Right ventricle myocardium inferior (tissue), 1 donor: Measurements from ENCODE around the gene POLR2A. TPM values are rescaled to one million over a fixed set of nuclear protein-coding genes. Genes with fewer than 3 reads are reported as not detected.

Source experiments
- ATAC-seq: fragments of 200-7000 bp; cut with Tn5 transposase; one replicate; pipeline ENCODE4 v1.9.1; 2020; ENCODE audit warnings: mild to moderate bottlenecking, moderate library complexity
- DNase-seq: peaks from one replicate; pipeline ENCODE4 v3.0.0; 2021; ENCODE audit errors: missing footprints
- intact Hi-C: fragments of 100-400 bp; cut with DNase I; formaldehyde crosslinking; loops from one replicate; pipeline ENCODE4 v1.11.0; 2022
- total RNA-seq: library from RNA; stranded (reverse); fragmentation: NEBNext Ultra II Directional; extraction: Animal tissue kit (Norgen Biotek cat#: 25700); gene quantifications from one replicate; pipeline ENCODE4 v1.2.1, GENCODE V29; 2021
- donor health status: DM: no; HTN: yes; CAD: no; lungs with severe emphysema.

The POLR2A gene
- total RNA-seq, 1 donor from 2014 or later = 36.4 TPM

GRCh38 chr17:7528842-7529241, 44.7 kb downstream of the POLR2A start:
- ATAC-seq (no peak), DNase-seq (no peak)

GRCh38 chr17:7530023-7530900, 46.1 kb downstream of the POLR2A start:
- DNase-seq = no peak
- intact Hi-C loops = no loop called here
- no peak for ATAC-seq

More at GRCh38 chr17:7528842-7529241, 44.7 kb downstream of the POLR2A start:
- intact Hi-C loops = no loop called here

- intact Hi-C loops = no loop called here
- DNase-seq (no peak), ATAC-seq (no peak)
Measured at GRCh38 chr17:7538050-7538449, 53.9 kb downstream of the POLR2A start.

GRCh38 chr17:7538891-7539545, 54.9 kb downstream of the POLR2A start:
- DNase-seq (no peak), ATAC-seq (no peak)
- intact Hi-C loops = no loop called here

GRCh38 chr17:7541074-7541621, 57.0 kb downstream of the POLR2A start:
- DNase-seq (no peak), ATAC-seq (no peak)
- intact Hi-C loops = no loop called here

- DNase-seq (no peak), ATAC-seq (no peak)
Measured at GRCh38 chr17:7544911-7545310, 60.7 kb downstream of the POLR2A start.

GRCh38 chr17:7548585-7549400, 64.6 kb downstream of the POLR2A start, which contains the start of gene TNFSF12:
TNFSF12 (plus strand) TSS chr17:7549058; CDS start chr17:7549154, 96 bp downstream.
- DNase-seq = peak; percentile 89
- ATAC-seq = peak; percentile 84
- intact Hi-C loops = loop anchor here (1.0 to 5.0 kb wide), 2 partner anchors 10 to 61 kb away; partner anchors contain the start of gene TNFSF13

More at GRCh38 chr17:7544911-7545310, 60.7 kb downstream of the POLR2A start:
- intact Hi-C loops = loop anchor here (5.0 kb wide), 1 partner anchor 58 kb away; no protein-coding TSS in a partner anchor

Other genes with a start within 250 kb of the POLR2A start
- 20.0 TPM for gene DVL2, start 249.8 kb upstream of the POLR2A start, total RNA-seq
- gene PHF23, start 244.9 kb upstream of the POLR2A start, total RNA-seq = 23.3 TPM
- 444 TPM for gene GABARAP, start 241.9 kb upstream of the POLR2A start, total RNA-seq
- gene CTDNEP1, start 232.6 kb upstream of the POLR2A start, total RNA-seq = 114 TPM
- gene ELP5, start 232.2 kb upstream of the POLR2A start, total RNA-seq = 72.7 TPM
- gene CLDN7, start 221.9 kb upstream of the POLR2A start, total RNA-seq = 1.2 TPM
- 119 TPM for gene SLC2A4, start 202.6 kb upstream of the POLR2A start, total RNA-seq
- 0.81 TPM for gene YBX2, start 189.7 kb upstream of the POLR2A start, total RNA-seq
- gene EIF5A, start 176.7 kb upstream of the POLR2A start, total RNA-seq = 326 TPM
- gene GPS2, start 169.0 kb upstream of the POLR2A start, total RNA-seq = 70.3 TPM
- 30.8 TPM for gene NEURL4, start 155.0 kb upstream of the POLR2A start, total RNA-seq
- gene ACAP1, start 147.8 kb upstream of the POLR2A start, total RNA-seq = 14.0 TPM
- gene KCTD11, start 132.2 kb upstream of the POLR2A start, total RNA-seq = 4.7 TPM
- gene TMEM95, start 129.2 kb upstream of the POLR2A start, total RNA-seq = not detected
- gene TNK1, start 103.3 kb upstream of the POLR2A start, total RNA-seq = 2.6 TPM
- gene PLSCR3, start 89.8 kb upstream of the POLR2A start, total RNA-seq = 18.4 TPM
- 64.0 TPM for gene TMEM256, start 80.3 kb upstream of the POLR2A start, total RNA-seq
- gene NLGN2, start 76.5 kb upstream of the POLR2A start, total RNA-seq = 7.0 TPM
- not detected for gene SPEM1, start 64.0 kb upstream of the POLR2A start, total RNA-seq
- not detected for gene SPEM2, start 58.8 kb upstream of the POLR2A start, total RNA-seq
- gene SPEM3, start 55.5 kb upstream of the POLR2A start, total RNA-seq = not detected
- 2.7 TPM for gene TMEM102, start 48.9 kb upstream of the POLR2A start, total RNA-seq
- gene FGF11, start 44.9 kb upstream of the POLR2A start, total RNA-seq = 11.7 TPM
- gene CHRNB1, start 39.3 kb upstream of the POLR2A start, total RNA-seq = 11.8 TPM
- 62.1 TPM for gene ZBTB4, start 4.7 kb upstream of the POLR2A start, total RNA-seq
- not detected for gene SLC35G6, start 2.9 kb upstream of the POLR2A start, total RNA-seq
- 41.7 TPM for gene TNFSF12, start 64.7 kb downstream of the POLR2A start, total RNA-seq
- gene TNFSF13, start 74.4 kb downstream of the POLR2A start, total RNA-seq = 13.5 TPM
- 33.0 TPM for gene SENP3, start 77.6 kb downstream of the POLR2A start, total RNA-seq
- gene CD68, start 95.3 kb downstream of the POLR2A start, total RNA-seq = 40.4 TPM
- gene MPDU1, start 99.5 kb downstream of the POLR2A start, total RNA-seq = 32.0 TPM
- gene SOX15, start 105.7 kb downstream of the POLR2A start, total RNA-seq = 0.89 TPM
- gene FXR2, start 130.5 kb downstream of the POLR2A start, total RNA-seq = 103 TPM
- gene SAT2, start 143.5 kb downstream of the POLR2A start, total RNA-seq = 78.9 TPM
- gene SHBG, start 145.8 kb downstream of the POLR2A start, total RNA-seq = 0.35 TPM
- gene ATP1B2, start 166.6 kb downstream of the POLR2A start, total RNA-seq = 3.8 TPM
- gene TP53, start 203.1 kb downstream of the POLR2A start, total RNA-seq = 15.4 TPM
- 5.6 TPM for gene WRAP53, start 204.1 kb downstream of the POLR2A start, total RNA-seq
- 0.11 TPM for gene EFNB3, start 220.8 kb downstream of the POLR2A start, total RNA-seq
- gene DNAH2, start 233.4 kb downstream of the POLR2A start, total RNA-seq = not detected